HG02763 (cell line): ENCODE results near the gene MAMLD1.

Experiments
- ATAC-seq: cut with Tn5 transposase; IDR thresholded peaks from one replicate; pipeline ENCODE4 v1.9.1; 2021; ENCODE audit warnings: mild to moderate bottlenecking, moderate library complexity; ENCODE audit not compliant: unreplicated experiment

MAMLD1 gene

GRCh38 chrX:150377005-150377404 lies 13.9 kb downstream of the MAMLD1 start:
- ATAC-seq = no peak

GRCh38 chrX:150405006-150405405 lies 41.9 kb downstream of the MAMLD1 start:
- ATAC-seq = no peak

GRCh38 chrX:150405576-150405975 lies 42.5 kb downstream of the MAMLD1 start:
- no peak for ATAC-seq

- no peak for ATAC-seq
These were observed 43.5 kb downstream of the MAMLD1 start for GRCh38 chrX:150406596-150406995.

GRCh38 chrX:150408007-150408406 lies 44.9 kb downstream of the MAMLD1 start:
- ATAC-seq = no peak

GRCh38 chrX:150408561-150408960 lies 45.4 kb downstream of the MAMLD1 start:
- no peak for ATAC-seq

GRCh38 chrX:150409486-150409885 lies 46.4 kb downstream of the MAMLD1 start:
- ATAC-seq = no peak

GRCh38 chrX:150409964-150410363 lies 46.8 kb downstream of the MAMLD1 start:
- ATAC-seq = no peak

- ATAC-seq = no peak
These were observed 47.4 kb downstream of the MAMLD1 start for GRCh38 chrX:150410513-150410912.

- ATAC-seq = no peak
These were observed 48.5 kb downstream of the MAMLD1 start for GRCh38 chrX:150411656-150412055.

- ATAC-seq = no peak
These were observed 51.1 kb downstream of the MAMLD1 start for GRCh38 chrX:150414228-150414627.

- no peak for ATAC-seq
These were observed 53.4 kb downstream of the MAMLD1 start for GRCh38 chrX:150416469-150416868.

- ATAC-seq = no peak
These were observed 58.7 kb downstream of the MAMLD1 start for GRCh38 chrX:150421816-150422215.

- no peak for ATAC-seq
These were observed 66.5 kb downstream of the MAMLD1 start for GRCh38 chrX:150429594-150429993.

- no peak for ATAC-seq
These were observed 73.1 kb downstream of the MAMLD1 start for GRCh38 chrX:150436195-150436594.

GRCh38 chrX:150438165-150438564 lies 75.0 kb downstream of the MAMLD1 start:
- no peak for ATAC-seq

GRCh38 chrX:150446151-150446550 lies 83.0 kb downstream of the MAMLD1 start:
- no peak for ATAC-seq

GRCh38 chrX:150446995-150447394 lies 83.9 kb downstream of the MAMLD1 start:
- no peak for ATAC-seq

- no peak for ATAC-seq
These were observed 86.2 kb downstream of the MAMLD1 start for GRCh38 chrX:150449313-150449712.

- ATAC-seq = no peak
These were observed 87.5 kb downstream of the MAMLD1 start for GRCh38 chrX:150450519-150451177.

GRCh38 chrX:150451953-150452352 lies 88.8 kb downstream of the MAMLD1 start:
- ATAC-seq = no peak

GRCh38 chrX:150454083-150454482 lies 91.0 kb downstream of the MAMLD1 start:
- ATAC-seq = no peak

- no peak for ATAC-seq
These were observed 91.5 kb downstream of the MAMLD1 start for GRCh38 chrX:150454508-150455214.
